PFSK-1 (cell line): ENCODE data around the gene GLYATL3. TPM values are rescaled to one million over a fixed set of nuclear protein-coding genes. Genes with fewer than 3 reads are reported as not detected.

Experiments used
- FOXP2 ChIP-seq: optimal IDR thresholded peaks from 2 replicates; pipeline ENCODE3; 2011; ENCODE audit warnings: borderline replicate concordance, control low read depth, inconsistent platforms; ENCODE audit not compliant: insufficient read depth; ENCODE audit errors: extremely low read length, extremely low read depth
- POLR2AphosphoS5 ChIP-seq: IDR thresholded peaks from 2 replicates; pipeline ENCODE4 v1.6.1; 2012; ENCODE audit warnings: low read depth, mild to moderate bottlenecking, control low read depth, low read length, moderate library complexity
- SIN3A ChIP-seq: IDR thresholded peaks from 2 replicates; pipeline ENCODE4 v1.6.1; 2012; ENCODE audit warnings: mild to moderate bottlenecking, low read length, moderate library complexity, borderline replicate concordance; ENCODE audit not compliant: insufficient read depth
- TAF1 ChIP-seq: IDR thresholded peaks from 2 replicates; pipeline ENCODE4 v1.6.1; 2012; ENCODE audit warnings: low read length, control low read depth, borderline replicate concordance; ENCODE audit not compliant: insufficient read depth
- polyA plus RNA-seq: library from polyadenylated mRNA; unstranded; fragments of >200 nt; gene quantifications from one replicate; pipeline ENCODE4 v1.2.1, GENCODE V29; 2012; ENCODE audit warnings: low read depth, missing spikeins; ENCODE audit not compliant: insufficient read length
- TF ChIP-seq, protein P1 (sequence below), 2 experiments: IDR thresholded peaks; 2 replicates each; pipeline versions ENCODE4 v1.6.1 to v1.8.0; 2011 to 2012; ENCODE audit warnings: low read depth in 2 of 2, low read length in 2 of 2, control low read depth in 1 of 2, inconsistent platforms in 1 of 2, mild to moderate bottlenecking in 1 of 2, moderate library complexity in 1 of 2; ENCODE audit not compliant: insufficient read depth in 1 of 2

The GLYATL3 gene
- not detected for polyA plus RNA-seq

DNA sequence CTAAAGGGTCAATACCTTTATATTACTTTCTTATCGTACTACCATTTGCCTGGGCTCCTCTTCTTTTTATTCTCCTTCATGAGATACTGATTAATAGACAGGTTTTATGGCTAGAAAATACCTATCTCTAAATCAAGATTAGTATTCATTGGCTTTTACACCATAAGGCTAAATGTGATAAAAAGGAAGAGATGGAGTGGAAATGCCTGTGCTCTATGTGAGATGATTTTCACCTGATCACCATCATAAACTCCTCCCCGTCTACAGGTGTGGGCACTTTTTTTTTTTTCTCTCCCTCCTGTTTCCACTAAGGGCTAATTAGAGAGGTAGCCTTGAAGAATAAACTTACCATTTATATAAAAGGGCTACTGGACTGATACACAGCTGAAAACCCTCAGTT lies at the start of gene GLYATL3:
Gene GLYATL3, plus strand, starts transcription at position 301 of the 400 bp plus-strand sequence. CDS start 12,068 bp downstream, outside the sequence.
- TF ChIP-seq, protein P1, sequence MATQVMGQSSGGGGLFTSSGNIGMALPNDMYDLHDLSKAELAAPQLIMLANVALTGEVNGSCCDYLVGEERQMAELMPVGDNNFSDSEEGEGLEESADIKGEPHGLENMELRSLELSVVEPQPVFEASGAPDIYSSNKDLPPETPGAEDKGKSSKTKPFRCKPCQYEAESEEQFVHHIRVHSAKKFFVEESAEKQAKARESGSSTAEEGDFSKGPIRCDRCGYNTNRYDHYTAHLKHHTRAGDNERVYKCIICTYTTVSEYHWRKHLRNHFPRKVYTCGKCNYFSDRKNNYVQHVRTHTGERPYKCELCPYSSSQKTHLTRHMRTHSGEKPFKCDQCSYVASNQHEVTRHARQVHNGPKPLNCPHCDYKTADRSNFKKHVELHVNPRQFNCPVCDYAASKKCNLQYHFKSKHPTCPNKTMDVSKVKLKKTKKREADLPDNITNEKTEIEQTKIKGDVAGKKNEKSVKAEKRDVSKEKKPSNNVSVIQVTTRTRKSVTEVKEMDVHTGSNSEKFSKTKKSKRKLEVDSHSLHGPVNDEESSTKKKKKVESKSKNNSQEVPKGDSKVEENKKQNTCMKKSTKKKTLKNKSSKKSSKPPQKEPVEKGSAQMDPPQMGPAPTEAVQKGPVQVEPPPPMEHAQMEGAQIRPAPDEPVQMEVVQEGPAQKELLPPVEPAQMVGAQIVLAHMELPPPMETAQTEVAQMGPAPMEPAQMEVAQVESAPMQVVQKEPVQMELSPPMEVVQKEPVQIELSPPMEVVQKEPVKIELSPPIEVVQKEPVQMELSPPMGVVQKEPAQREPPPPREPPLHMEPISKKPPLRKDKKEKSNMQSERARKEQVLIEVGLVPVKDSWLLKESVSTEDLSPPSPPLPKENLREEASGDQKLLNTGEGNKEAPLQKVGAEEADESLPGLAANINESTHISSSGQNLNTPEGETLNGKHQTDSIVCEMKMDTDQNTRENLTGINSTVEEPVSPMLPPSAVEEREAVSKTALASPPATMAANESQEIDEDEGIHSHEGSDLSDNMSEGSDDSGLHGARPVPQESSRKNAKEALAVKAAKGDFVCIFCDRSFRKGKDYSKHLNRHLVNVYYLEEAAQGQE (IDR thresholded peaks at IDR 0.05; ENCODE audit: insufficient read depth in 1 of 2, low read depth in 2 of 2, low read length in 2 of 2) = no peak
- TF ChIP-seq FOXP2 (no peak), POLR2AphosphoS5 (no peak), SIN3A (no peak), TAF1 (no peak)

DNA sequence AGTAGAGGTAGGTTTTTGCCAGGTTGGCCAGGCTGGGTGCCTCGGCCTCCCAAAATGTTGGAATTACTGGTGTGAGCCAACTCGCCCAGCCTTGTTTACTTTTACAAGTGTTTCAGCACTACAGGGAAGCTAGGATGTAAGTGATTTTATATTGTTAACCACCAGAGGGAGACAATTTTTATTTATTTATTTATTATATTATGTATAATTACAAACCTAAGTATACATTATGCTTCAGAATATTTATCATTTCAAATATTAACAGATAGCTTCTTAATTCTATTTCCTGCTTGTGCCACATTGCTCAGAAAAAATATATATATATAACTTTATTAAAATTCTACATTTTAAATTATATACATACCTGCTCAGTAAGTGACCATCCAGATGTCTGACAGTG lies 46.5 kb upstream of the GLYATL3 start:
- TF ChIP-seq, protein P1 (IDR thresholded peaks at IDR 0.05; ENCODE audit: insufficient read depth in 1 of 2, low read depth in 2 of 2, low read length in 2 of 2) = no peak

GRCh38 chr6:49454787-49455709 lies 44.7 kb upstream of the GLYATL3 start:
- TF ChIP-seq, protein P1 (IDR thresholded peaks at IDR 0.05; ENCODE audit: insufficient read depth in 1 of 2, low read depth in 2 of 2, low read length in 2 of 2) = no peak
- TF ChIP-seq FOXP2 = no peak
- no peak for TF ChIP-seq TAF1
- TF ChIP-seq SIN3A = no peak
- TF ChIP-seq POLR2AphosphoS5 = no peak

GRCh38 chr6:49457771-49458170 lies 42.0 kb upstream of the GLYATL3 start:
- TF ChIP-seq, protein P1 (IDR thresholded peaks at IDR 0.05; ENCODE audit: insufficient read depth in 1 of 2, low read depth in 2 of 2, low read length in 2 of 2) = no peak
- TF ChIP-seq SIN3A (no peak), TAF1 (no peak), POLR2AphosphoS5 (no peak), FOXP2 (no peak)

GRCh38 chr6:49462071-49462470 lies 37.7 kb upstream of the GLYATL3 start:
- TF ChIP-seq, protein P1 (IDR thresholded peaks at IDR 0.05; ENCODE audit: insufficient read depth in 1 of 2, low read depth in 2 of 2, low read length in 2 of 2) = no peak
